ENCODE results near the gene PXYLP1.

PXYLP1 gene

GRCh38 chr3:141330235-141330634, 98.6 kb downstream of the PXYLP1 start:
- DNase-seq: no peak

GRCh38 chr3:141330718-141331376, 99.2 kb downstream of the PXYLP1 start:
- DNase-seq: no peak

GRCh38 chr3:141331377-141332318, 100.0 kb downstream of the PXYLP1 start:
- no peak for DNase-seq

GRCh38 chr3:141332416-141332815, 100.8 kb downstream of the PXYLP1 start:
- DNase-seq: no peak

GRCh38 chr3:141333836-141334626, 102.4 kb downstream of the PXYLP1 start:
- no peak for DNase-seq

- no peak for DNase-seq
Measured at GRCh38 chr3:141334627-141335250, 103.1 kb downstream of the PXYLP1 start.

- no peak for DNase-seq
Measured at GRCh38 chr3:141335531-141336061, 104.0 kb downstream of the PXYLP1 start.

- DNase-seq: no peak
Measured at GRCh38 chr3:141336672-141337522, 105.3 kb downstream of the PXYLP1 start.

GRCh38 chr3:141337523-141337854, 105.9 kb downstream of the PXYLP1 start:
- no peak for DNase-seq

- no peak for DNase-seq
Measured at GRCh38 chr3:141337991-141338390, 106.4 kb downstream of the PXYLP1 start.

GRCh38 chr3:141338881-141339280, 107.3 kb downstream of the PXYLP1 start:
- no peak for DNase-seq

GRCh38 chr3:141341536-141341935, 109.9 kb downstream of the PXYLP1 start:
- DNase-seq: no peak

GRCh38 chr3:141342386-141342785, 110.8 kb downstream of the PXYLP1 start:
- DNase-seq: no peak

GRCh38 chr3:141343077-141343476, 111.5 kb downstream of the PXYLP1 start:
- no peak for DNase-seq

- DNase-seq: no peak
Measured at GRCh38 chr3:141343865-141344271, 112.2 kb downstream of the PXYLP1 start.

Measured in COR-L47 (cell line).